HG03457 (cell line): ENCODE measurements around the gene CCNB1.
"Not testable (repeated sequence)": the region's sequence is repeated elsewhere in the genome, so short reads cannot be mapped to it uniquely, and the experiment has no call there.

Experiments used
- ATAC-seq: cut with Tn5 transposase; IDR thresholded peaks from one replicate; pipeline ENCODE4 v1.9.1; 2021; ENCODE audit warnings: moderate number of reproducible peaks; ENCODE audit not compliant: unreplicated experiment

The CCNB1 gene

GRCh38 chr5:69181659-69182293 lies 14.8 kb downstream of the CCNB1 start:
- ATAC-seq = not testable (repeated sequence)

GRCh38 chr5:69184621-69185020 lies 17.7 kb downstream of the CCNB1 start:
- ATAC-seq = no peak

- ATAC-seq = no peak
Measured at GRCh38 chr5:69187342-69187741, 20.4 kb downstream of the CCNB1 start.

GRCh38 chr5:69188811-69189161 lies 21.8 kb downstream of the CCNB1 start:
- ATAC-seq = no peak

- peak; percentile 95 for ATAC-seq
Measured at GRCh38 chr5:69189162-69190086, 22.5 kb downstream of the CCNB1 start, which contains the start of gene CENPH. Gene CENPH (plus strand): TSS chr5:69189583. CDS start chr5:69189635, 52 bp downstream.

- ATAC-seq = no peak
Measured at GRCh38 chr5:69202497-69202896, 35.5 kb downstream of the CCNB1 start.

- no peak for ATAC-seq
Measured at GRCh38 chr5:69206528-69207190, 39.7 kb downstream of the CCNB1 start.

GRCh38 chr5:69209602-69210001 lies 42.7 kb downstream of the CCNB1 start:
- no peak for ATAC-seq

- no peak for ATAC-seq
Measured at GRCh38 chr5:69211200-69211599, 44.2 kb downstream of the CCNB1 start.

- ATAC-seq = no peak
Measured at GRCh38 chr5:69212022-69212421, 45.1 kb downstream of the CCNB1 start.

GRCh38 chr5:69213513-69214215 lies 46.7 kb downstream of the CCNB1 start:
- ATAC-seq = no peak

- ATAC-seq = no peak
Measured at GRCh38 chr5:69217151-69217511, 50.2 kb downstream of the CCNB1 start.

GRCh38 chr5:69217548-69218526 lies 50.9 kb downstream of the CCNB1 start:
- peak; percentile 85 for ATAC-seq

GRCh38 chr5:69219939-69220338 lies 53.0 kb downstream of the CCNB1 start:
- ATAC-seq = no peak

GRCh38 chr5:69220371-69220770 lies 53.4 kb downstream of the CCNB1 start:
- ATAC-seq = not testable (repeated sequence)

- not testable (repeated sequence) for ATAC-seq
Measured at GRCh38 chr5:69220833-69221232, 53.9 kb downstream of the CCNB1 start.

- ATAC-seq = no peak
Measured at GRCh38 chr5:69224520-69224919, 57.6 kb downstream of the CCNB1 start.

- no peak for ATAC-seq
Measured at GRCh38 chr5:69225860-69226259, 58.9 kb downstream of the CCNB1 start.
